K562 (cell line): Measurements from ENCODE around the gene LMNTD2. TPM values are rescaled to one million over a fixed set of nuclear protein-coding genes. Genes with fewer than 3 reads are reported as not detected.
A peak's percentile ranks its signal among the peaks of the same experiment; 100 is the strongest.

Experiments
- CBFB ChIP-seq: sonication (generic); formaldehyde crosslinking; IDR thresholded peaks from 2 replicates; pipeline ENCODE4 v1.4.0; 2020; ENCODE audit warnings: mild to moderate bottlenecking, missing genetic modification reagents
- CHD2 ChIP-seq: IDR thresholded peaks from 2 replicates; pipeline ENCODE4 v1.6.1; 2011; ENCODE audit warnings: low read depth, low read length
- HNRNPUL1 ChIP-seq: fragments of 200-400 bp; formaldehyde crosslinking; IDR thresholded peaks from 2 replicates; pipeline ENCODE4 v1.6.1; 2017; ENCODE audit warnings: low read length
- MTA3 ChIP-seq: fragments of 450-650 bp; formaldehyde crosslinking; IDR thresholded peaks from 2 replicates; pipeline ENCODE4 v1.6.1; 2017; ENCODE audit warnings: mild to moderate bottlenecking, borderline replicate concordance
- NBN ChIP-seq: fragments of 450-650 bp; IDR thresholded peaks from 2 replicates; pipeline ENCODE4 v1.6.1; 2016; ENCODE audit warnings: low read depth, mild to moderate bottlenecking
- NFATC3 ChIP-seq: fragments of 450-650 bp; IDR thresholded peaks from 2 replicates; pipeline ENCODE4 v1.6.1; 2017; ENCODE audit warnings: mild to moderate bottlenecking
- NFE2L1 ChIP-seq: fragments of 450-650 bp; IDR thresholded peaks from 2 replicates; pipeline ENCODE4 v1.6.1; 2016; ENCODE audit warnings: missing genetic modification characterization, low read depth, mild to moderate bottlenecking, missing compliant biosample characterization, moderate library complexity, borderline replicate concordance
- NR4A1 ChIP-seq, 2 experiments: fragments of 250-450 bp in 1 of 2; fragments of 450-650 bp in 1 of 2; sonication (Bioruptor Pico) in 1 of 2; IDR thresholded peaks; 2 replicates each; pipeline versions ENCODE4 v1.4.0 to v1.6.1; 2016 to 2020; ENCODE audit warnings: mild to moderate bottlenecking in 2 of 2, missing compliant biosample characterization in 1 of 2, missing genetic modification characterization in 1 of 2, moderate library complexity in 1 of 2
- NRF1 ChIP-seq, 2 experiments: fragments of 450-650 bp; IDR thresholded peaks in 1 of 2; conservative IDR thresholded peaks in 1 of 2; 2 replicates each; pipeline ENCODE4 v1.6.1; 2014; ENCODE audit warnings: mild to moderate bottlenecking in 2 of 2
- RBBP5 ChIP-seq: fragments of 200-600 bp; sonication (generic); IDR thresholded peaks from 2 replicates; pipeline ENCODE4 v1.6.1; 2012; ENCODE audit warnings: borderline replicate concordance, mild to moderate bottlenecking, low read length, control low read depth, inconsistent platforms; ENCODE audit not compliant: insufficient read depth, poor library complexity, severe bottlenecking
- TARDBP ChIP-seq: fragments of 450-650 bp; IDR thresholded peaks from 2 replicates; pipeline ENCODE4 v1.6.1; 2016
- XRCC3 ChIP-seq: fragments of 450-650 bp; IDR thresholded peaks from 2 replicates; pipeline ENCODE4 v1.6.1; 2017; ENCODE audit warnings: mild to moderate bottlenecking, moderate library complexity
- ZBTB1 ChIP-seq: sonication (generic); formaldehyde crosslinking; IDR thresholded peaks from 2 replicates; pipeline ENCODE4 v1.8.1; 2023; ENCODE audit warnings: missing genetic modification reagents, low read depth, mild to moderate bottlenecking, borderline replicate concordance
- ZNF263 ChIP-seq: sonication (generic); formaldehyde crosslinking; IDR thresholded peaks from 2 replicates; pipeline ENCODE4 v1.8.0; 2022; ENCODE audit warnings: mild to moderate bottlenecking, missing genetic modification reagents, borderline replicate concordance
- ZNF586 ChIP-seq: fragments of 450-650 bp; formaldehyde crosslinking; conservative IDR thresholded peaks from 2 replicates; pipeline ENCODE4 v1.4.0; 2020; ENCODE audit warnings: mild to moderate bottlenecking, moderate library complexity
- ZNF76 ChIP-seq: fragments of 250-450 bp; sonication (Bioruptor Pico); IDR thresholded peaks from 2 replicates; pipeline ENCODE4 v1.4.0; 2020; ENCODE audit warnings: mild to moderate bottlenecking, moderate library complexity, borderline replicate concordance
- ZNF77 ChIP-seq: fragments of 250-450 bp; sonication (Bioruptor Pico); IDR thresholded peaks from 2 replicates; pipeline ENCODE4 v1.5.0; 2020
- polyA plus RNA-seq, 8 experiments: library from polyadenylated mRNA; depleted of rRNA in 4 of 8; stranded (reverse) in 5 of 8; unstranded in 3 of 8; fragments of >200 nt; fragmentation: Nextera tagmentation in 2 of 8; fragmentation: Illumina TruSeq in 1 of 8; extraction: Ambion mirVana in 2 of 8; extraction: Trizol in 1 of 8; gene quantifications; 2 replicates each; pipeline versions ENCODE4 v1.2.1 to v1.2.3, GENCODE V29; 2011 to 2014; ENCODE audit warnings: inconsistent platforms in 1 of 8, missing spikeins in 1 of 8
- total RNA-seq, 7 experiments: library from RNA; depleted of rRNA in 6 of 7; stranded (reverse); fragments of >200 nt in 6 of 7; fragmentation: Illumina TruSeq in 2 of 7; extraction: Trizol in 2 of 7; gene quantifications; 2 replicates each; pipeline versions ENCODE4 v1.2.1 to v1.2.3, GENCODE V29; 2011 to 2021; ENCODE audit warnings: low replicate concordance in 1 of 7
- TF ChIP-seq, protein P1 (sequence below): fragments of 200-400 bp; formaldehyde crosslinking; IDR thresholded peaks from 2 replicates; pipeline ENCODE4 v1.6.1; 2017; ENCODE audit warnings: mild to moderate bottlenecking, low read depth, low read length, moderate library complexity
- TF ChIP-seq, protein P2 (sequence below): fragments of 250-450 bp; sonication (Bioruptor Pico); IDR thresholded peaks from 2 replicates; pipeline ENCODE4 v1.4.0; 2020; ENCODE audit warnings: mild to moderate bottlenecking
- TF ChIP-seq, protein P3 (sequence below): fragments of 450-650 bp; IDR thresholded peaks from 2 replicates; pipeline ENCODE4 v1.6.1; 2016; ENCODE audit warnings: low read depth, mild to moderate bottlenecking, moderate library complexity
- TF ChIP-seq, protein P4 (sequence below): IDR thresholded peaks from 2 replicates; pipeline ENCODE4 v1.6.1; 2011; ENCODE audit warnings: borderline replicate concordance, low read depth, mild to moderate bottlenecking, moderate library complexity, low read length; ENCODE audit not compliant: insufficient read depth, poor library complexity, severe bottlenecking

The LMNTD2 gene
- total and polyA plus RNA-seq, 9 of the 15 experiments (the other 6 are each of a cell fraction or from before 2014, with no cell fraction given) = 0.48 to 4.2 (median 1.5) TPM; not detected in 3

DNA sequence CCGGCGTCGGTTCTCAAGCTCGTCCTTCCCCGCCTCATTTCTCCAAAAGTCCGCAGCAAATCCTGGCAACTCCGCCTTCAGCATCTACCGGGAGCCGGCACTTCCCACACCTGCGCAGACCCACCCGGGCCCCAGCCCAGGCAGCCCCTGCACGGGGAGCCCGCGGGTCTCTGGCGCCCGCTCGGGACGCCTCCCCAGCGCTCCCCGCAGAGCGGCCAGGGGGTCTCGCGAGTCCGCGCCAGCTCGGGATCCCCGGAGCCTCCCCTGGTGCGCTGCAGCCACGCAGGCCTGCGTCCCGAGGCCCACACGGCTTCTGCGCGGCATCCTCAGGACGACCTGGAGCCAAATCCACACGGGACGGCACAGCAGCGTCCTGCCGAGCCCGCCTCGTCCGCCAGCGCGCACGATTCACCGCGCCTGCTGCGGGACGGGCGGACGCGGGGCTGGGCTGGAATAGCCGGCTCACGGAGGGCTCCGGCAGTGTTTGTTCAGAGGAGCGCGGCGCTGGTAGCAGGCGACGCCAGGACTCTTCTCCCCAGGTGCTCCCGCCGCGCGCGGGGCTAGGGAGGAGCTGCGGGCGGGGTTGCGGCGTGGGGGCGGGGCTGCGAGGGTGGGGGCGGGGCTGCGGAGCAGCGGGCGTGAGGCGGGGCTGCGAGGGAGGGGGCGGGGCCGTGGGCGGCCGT is 14.9 kb upstream of the LMNTD2 start (continued):
- TF ChIP-seq, protein P1, sequence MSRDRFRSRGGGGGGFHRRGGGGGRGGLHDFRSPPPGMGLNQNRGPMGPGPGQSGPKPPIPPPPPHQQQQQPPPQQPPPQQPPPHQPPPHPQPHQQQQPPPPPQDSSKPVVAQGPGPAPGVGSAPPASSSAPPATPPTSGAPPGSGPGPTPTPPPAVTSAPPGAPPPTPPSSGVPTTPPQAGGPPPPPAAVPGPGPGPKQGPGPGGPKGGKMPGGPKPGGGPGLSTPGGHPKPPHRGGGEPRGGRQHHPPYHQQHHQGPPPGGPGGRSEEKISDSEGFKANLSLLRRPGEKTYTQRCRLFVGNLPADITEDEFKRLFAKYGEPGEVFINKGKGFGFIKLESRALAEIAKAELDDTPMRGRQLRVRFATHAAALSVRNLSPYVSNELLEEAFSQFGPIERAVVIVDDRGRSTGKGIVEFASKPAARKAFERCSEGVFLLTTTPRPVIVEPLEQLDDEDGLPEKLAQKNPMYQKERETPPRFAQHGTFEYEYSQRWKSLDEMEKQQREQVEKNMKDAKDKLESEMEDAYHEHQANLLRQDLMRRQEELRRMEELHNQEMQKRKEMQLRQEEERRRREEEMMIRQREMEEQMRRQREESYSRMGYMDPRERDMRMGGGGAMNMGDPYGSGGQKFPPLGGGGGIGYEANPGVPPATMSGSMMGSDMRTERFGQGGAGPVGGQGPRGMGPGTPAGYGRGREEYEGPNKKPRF = no peak
- TF ChIP-seq ZNF263 (CRISPR knock-in tag) (peak; percentile 92), ZNF77 (CRISPR knock-in tag) (no peak), CBFB (CRISPR knock-in tag) (no peak), TARDBP (0 out of 2 replicates have a peak, but pooled peaks have one; percentile 47), NFE2L1 (tag) (no peak), MTA3 (0 out of 2 replicates have a peak, but pooled peaks have one; percentile 26), NRF1 (conservative IDR thresholded peaks at IDR 0.05 in 1 of 2, IDR thresholded peaks at IDR 0.05 in 1 of 2) (peak; percentile 73 to 78), ZNF586 (CRISPR knock-in tag) (no peak), RBBP5 (peak; percentile 72), CHD2 (peak; percentile 66), ZBTB1 (CRISPR knock-in tag) (peak; percentile 86), HNRNPUL1 (no peak), XRCC3 (no peak), NR4A1 (CRISPR knock-in tag; IDR thresholded peaks at IDR 0.05) (no peak), NR4A1 (tag; IDR thresholded peaks at IDR 0.05) (no peak), NBN (no peak), NFATC3 (no peak), ZNF76 (no peak)
- TF ChIP-seq, protein P2, sequence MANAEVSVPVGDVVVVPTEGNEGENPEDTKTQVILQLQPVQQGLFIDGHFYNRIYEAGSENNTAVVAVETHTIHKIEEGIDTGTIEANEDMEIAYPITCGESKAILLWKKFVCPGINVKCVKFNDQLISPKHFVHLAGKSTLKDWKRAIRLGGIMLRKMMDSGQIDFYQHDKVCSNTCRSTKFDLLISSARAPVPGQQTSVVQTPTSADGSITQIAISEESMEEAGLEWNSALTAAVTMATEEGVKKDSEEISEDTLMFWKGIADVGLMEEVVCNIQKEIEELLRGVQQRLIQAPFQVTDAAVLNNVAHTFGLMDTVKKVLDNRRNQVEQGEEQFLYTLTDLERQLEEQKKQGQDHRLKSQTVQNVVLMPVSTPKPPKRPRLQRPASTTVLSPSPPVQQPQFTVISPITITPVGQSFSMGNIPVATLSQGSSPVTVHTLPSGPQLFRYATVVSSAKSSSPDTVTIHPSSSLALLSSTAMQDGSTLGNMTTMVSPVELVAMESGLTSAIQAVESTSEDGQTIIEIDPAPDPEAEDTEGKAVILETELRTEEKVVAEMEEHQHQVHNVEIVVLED (CRISPR knock-in tag) = no peak
- TF ChIP-seq, protein P3, sequence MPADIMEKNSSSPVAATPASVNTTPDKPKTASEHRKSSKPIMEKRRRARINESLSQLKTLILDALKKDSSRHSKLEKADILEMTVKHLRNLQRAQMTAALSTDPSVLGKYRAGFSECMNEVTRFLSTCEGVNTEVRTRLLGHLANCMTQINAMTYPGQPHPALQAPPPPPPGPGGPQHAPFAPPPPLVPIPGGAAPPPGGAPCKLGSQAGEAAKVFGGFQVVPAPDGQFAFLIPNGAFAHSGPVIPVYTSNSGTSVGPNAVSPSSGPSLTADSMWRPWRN = no peak
- TF ChIP-seq, protein P4, sequence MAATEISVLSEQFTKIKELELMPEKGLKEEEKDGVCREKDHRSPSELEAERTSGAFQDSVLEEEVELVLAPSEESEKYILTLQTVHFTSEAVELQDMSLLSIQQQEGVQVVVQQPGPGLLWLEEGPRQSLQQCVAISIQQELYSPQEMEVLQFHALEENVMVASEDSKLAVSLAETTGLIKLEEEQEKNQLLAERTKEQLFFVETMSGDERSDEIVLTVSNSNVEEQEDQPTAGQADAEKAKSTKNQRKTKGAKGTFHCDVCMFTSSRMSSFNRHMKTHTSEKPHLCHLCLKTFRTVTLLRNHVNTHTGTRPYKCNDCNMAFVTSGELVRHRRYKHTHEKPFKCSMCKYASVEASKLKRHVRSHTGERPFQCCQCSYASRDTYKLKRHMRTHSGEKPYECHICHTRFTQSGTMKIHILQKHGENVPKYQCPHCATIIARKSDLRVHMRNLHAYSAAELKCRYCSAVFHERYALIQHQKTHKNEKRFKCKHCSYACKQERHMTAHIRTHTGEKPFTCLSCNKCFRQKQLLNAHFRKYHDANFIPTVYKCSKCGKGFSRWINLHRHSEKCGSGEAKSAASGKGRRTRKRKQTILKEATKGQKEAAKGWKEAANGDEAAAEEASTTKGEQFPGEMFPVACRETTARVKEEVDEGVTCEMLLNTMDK = no peak
